Duodenal mucosa (tissue), 2 donors: ENCODE data around the gene NSMCE1.
A peak's percentile ranks its signal among the peaks of the same experiment; 100 is the strongest.

Experiments
- H3K27ac ChIP-seq: one replicate; pipeline ENCODE4 v1.7.0; 2013; ENCODE audit warnings: low read depth, low read length
- H3K27me3 ChIP-seq, 2 donors: one replicate each; pipeline ENCODE4 v1.7.0; 2013; ENCODE audit warnings: low read length in 2 of 2, control low read depth in 1 of 2; ENCODE audit not compliant: insufficient read depth in 2 of 2, control insufficient read depth in 1 of 2
- H3K36me3 ChIP-seq, 2 donors: one replicate each; pipeline ENCODE4 v1.7.0; 2013; ENCODE audit warnings: low read length in 2 of 2, control low read depth in 1 of 2; ENCODE audit not compliant: insufficient read depth in 2 of 2, control insufficient read depth in 1 of 2
- H3K4me1 ChIP-seq, 2 donors: one replicate each; pipeline ENCODE4 v1.7.0; 2013; ENCODE audit warnings: low read length in 2 of 2, control low read depth in 1 of 2; ENCODE audit not compliant: insufficient read depth in 2 of 2, control insufficient read depth in 1 of 2
- H3K4me3 ChIP-seq, 2 donors: one replicate each; pipeline ENCODE4 v1.7.0; 2013; ENCODE audit warnings: low read length in 2 of 2, low read depth in 1 of 2
- H3K9ac ChIP-seq, 2 donors: one replicate each; pipeline ENCODE4 v1.7.0; 2013; ENCODE audit warnings: low read length in 2 of 2, low read depth in 1 of 2
- H3K9me3 ChIP-seq, 2 donors: one replicate each; pipeline ENCODE4 v1.7.0; 2013; ENCODE audit warnings: low read length in 2 of 2, control low read depth in 1 of 2; ENCODE audit not compliant: control insufficient read depth in 1 of 2

NSMCE1 gene

DNA sequence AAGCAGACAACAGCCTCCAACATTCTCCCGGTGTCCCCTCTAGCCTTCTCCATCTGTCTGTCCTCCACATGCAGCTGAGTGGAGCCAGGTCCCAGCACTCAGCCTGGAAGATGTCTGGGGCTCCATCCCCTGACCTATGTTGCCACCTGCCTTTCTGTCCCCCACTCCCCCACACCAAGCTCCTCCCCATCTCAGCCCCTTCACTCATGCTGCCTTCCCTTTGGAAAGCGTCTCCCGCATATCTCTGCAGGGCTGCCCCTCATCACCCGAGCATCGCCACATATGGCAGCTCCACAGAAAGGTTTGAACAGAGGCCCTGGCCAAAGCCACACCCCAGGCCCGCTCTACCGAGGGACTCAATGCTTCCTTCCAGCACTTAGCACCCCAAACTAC is 24.2 kb downstream of the NSMCE1 start:
- Histone ChIP-seq H3K36me3 (no peaks in the 10 kb centered on the region), H3K27me3 (no peaks in the 10 kb centered on the region), H3K27ac (no peak overlapping the region), H3K9ac (no peak overlapping the region), H3K4me1 (peaks cover 22 to 30% of the 10 kb centered on the region in 2 donors), H3K9me3 (no peaks in the 10 kb centered on the region), H3K4me3 (no peak overlapping the region)

DNA sequence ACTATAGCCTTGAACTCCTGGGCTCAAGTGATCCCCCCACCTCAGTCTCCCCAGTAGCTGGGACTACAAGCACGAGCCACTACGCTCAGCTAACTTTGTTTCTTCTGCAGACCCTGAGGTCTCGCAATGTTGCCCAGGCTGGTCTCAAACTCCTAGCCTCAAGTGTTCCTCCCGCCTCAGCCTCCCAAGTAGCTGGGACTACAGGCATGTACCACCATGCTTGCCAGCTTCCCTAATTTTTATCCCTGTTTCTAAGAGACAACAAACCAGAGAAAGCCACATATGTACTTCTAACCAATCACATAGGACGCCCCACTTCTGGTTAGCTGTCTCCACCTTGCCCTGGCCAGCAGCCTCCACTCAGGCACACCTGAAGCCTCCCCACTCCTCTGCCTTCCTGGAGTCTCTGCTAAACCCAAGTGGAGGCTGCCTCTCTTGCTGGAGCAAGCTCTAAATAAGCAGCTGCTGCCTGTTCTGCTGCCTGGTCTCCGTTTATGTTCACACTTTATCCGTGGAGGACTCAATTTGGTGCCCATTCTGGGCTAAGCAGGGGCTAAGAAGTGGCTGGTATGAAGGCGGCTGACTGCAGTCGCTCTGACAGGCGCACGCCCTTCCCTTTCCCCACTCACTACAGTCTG is 24.7 kb downstream of the NSMCE1 start:
- H3K9ac ChIP-seq: no peak overlapping the region
- no peaks in the 10 kb centered on the region for H3K27me3 ChIP-seq
- no peak overlapping the region for H3K27ac ChIP-seq
- no peaks in the 10 kb centered on the region for H3K36me3 ChIP-seq
- peaks cover 22 to 30% of the 10 kb centered on the region in 2 donors for H3K4me1 ChIP-seq
- H3K4me3 ChIP-seq: no peak overlapping the region
- H3K9me3 ChIP-seq: no peaks in the 10 kb centered on the region

DNA sequence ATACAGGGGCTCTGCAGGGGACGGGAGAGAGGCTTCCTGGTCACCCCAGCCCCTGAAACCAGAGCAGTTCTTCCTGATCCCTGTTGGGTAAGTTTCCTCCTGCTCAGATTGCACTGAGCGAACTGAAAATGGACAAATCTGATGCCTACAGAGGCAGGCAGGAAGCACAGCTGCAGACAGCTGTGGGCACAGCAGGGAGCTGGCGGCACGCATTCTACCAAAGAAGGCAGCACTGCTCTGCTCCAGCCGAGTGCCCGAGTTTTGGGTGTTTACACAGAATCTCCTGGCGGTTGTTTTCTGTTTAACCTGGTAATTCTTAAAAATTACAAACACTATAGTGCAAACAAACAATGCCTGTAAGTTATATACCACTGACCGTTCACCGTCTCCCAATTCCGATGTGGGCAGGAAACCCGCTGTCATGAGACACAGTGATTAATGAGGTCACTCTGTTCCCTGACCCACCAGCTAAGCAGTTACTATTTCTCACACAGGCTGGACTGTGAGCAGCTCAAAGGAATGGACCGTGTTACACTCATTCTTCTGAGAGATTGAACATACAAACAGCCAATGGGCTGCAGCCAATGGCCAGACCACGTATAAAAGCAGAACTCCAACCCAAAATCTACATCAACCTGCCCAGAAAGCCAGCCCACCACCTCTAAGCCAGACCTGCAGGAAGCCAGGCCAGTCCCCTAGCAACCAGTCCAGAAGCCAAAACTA is 25.5 kb downstream of the NSMCE1 start:
- Histone ChIP-seq H3K27me3 (no peaks in the 10 kb centered on the region), H3K36me3 (no peaks in the 10 kb centered on the region), H3K27ac (peak overlapping the region; percentile 37), H3K4me1 (peaks cover 28 to 36% of the 10 kb centered on the region in 2 donors), H3K9me3 (no peaks in the 10 kb centered on the region), H3K9ac (peak overlapping the region; percentile 22 to 53), H3K4me3 (peak overlapping the region in 1 of 2 donors; percentile 22)

DNA sequence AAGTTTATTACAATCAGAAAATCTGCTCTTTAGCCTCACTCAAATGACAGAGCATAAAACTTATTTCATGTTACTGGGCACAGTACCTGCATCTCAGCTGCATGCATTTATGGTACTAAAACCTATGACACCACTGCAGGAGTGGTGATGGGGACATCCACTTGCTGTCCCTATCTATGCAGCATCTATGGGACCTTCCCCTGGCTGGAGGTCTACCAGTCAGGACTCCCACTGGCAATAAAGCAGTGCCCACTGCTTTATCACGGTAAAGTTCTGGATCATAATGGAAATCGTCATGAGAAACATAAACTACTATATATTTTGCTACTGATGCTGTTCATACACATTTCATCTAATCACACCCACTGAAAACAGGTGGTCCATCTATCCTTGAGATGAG is 26.2 kb downstream of the NSMCE1 start:
- peak overlapping the region; percentile 37 for H3K27ac ChIP-seq
- peaks cover 34 to 43% of the 10 kb centered on the region in 2 donors for H3K4me1 ChIP-seq
- H3K4me3 ChIP-seq: no peak overlapping the region
- no peaks in the 10 kb centered on the region for H3K27me3 ChIP-seq
- H3K9ac ChIP-seq: peak overlapping the region; percentile 22 to 53
- no peaks in the 10 kb centered on the region for H3K9me3 ChIP-seq
- H3K36me3 ChIP-seq: no peaks in the 10 kb centered on the region

DNA sequence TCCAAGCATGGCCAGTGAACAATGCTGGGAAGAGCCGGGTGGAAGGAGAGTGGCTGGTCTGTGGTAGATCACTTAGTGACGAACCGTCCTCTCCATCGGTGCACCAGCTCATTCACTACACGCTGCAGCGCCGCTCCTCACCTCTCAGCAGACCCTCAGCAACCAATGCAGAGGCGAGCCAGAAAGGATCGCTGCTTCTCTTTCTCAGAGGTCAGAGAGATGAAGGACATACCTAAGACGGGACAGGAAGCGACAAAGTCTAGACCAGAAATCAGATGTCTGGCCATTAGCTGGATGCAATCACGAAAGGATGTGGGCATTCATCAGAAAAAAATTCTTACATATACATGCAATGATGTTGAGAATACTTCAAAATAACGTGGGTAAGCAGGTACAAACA is 26.9 kb downstream of the NSMCE1 start:
- no peaks in the 10 kb centered on the region for H3K27me3 ChIP-seq
- no peak overlapping the region for H3K27ac ChIP-seq
- H3K9ac ChIP-seq: no peak overlapping the region
- H3K36me3 ChIP-seq: no peaks in the 10 kb centered on the region
- peaks cover 41 to 49% of the 10 kb centered on the region in 2 donors for H3K4me1 ChIP-seq
- no peaks in the 10 kb centered on the region for H3K9me3 ChIP-seq
- H3K4me3 ChIP-seq: no peak overlapping the region

DNA sequence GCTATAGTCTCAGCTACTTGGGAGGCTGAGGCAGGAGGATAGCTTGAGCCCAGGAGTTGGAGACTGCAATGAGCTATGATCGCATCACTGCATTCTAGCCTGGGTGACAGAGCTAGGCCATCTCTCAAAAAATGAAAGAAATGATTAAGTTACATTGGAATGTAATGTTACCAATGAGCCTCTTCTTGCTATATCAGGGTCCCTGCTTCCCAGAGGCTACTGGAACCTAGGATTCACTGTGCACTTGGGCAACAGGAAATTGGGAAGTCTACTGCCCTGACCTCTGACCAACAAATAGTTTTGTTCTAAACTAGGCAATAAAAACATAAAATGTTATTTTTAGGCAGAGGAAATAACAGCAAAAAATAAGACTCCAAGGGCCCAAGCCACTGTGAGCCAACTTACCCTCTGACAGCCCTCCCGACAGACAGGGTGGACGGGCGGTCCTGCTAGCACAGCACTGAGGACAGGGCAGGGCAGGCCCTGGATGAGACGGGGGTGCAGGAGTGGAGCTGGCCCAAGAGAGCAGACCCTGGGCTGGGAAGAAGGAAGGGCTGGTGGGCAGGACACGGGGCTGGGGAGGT is 27.5 kb downstream of the NSMCE1 start:
- no peaks in the 10 kb centered on the region for H3K36me3 ChIP-seq
- H3K27ac ChIP-seq: no peak overlapping the region
- H3K27me3 ChIP-seq: no peaks in the 10 kb centered on the region
- H3K4me3 ChIP-seq: no peak overlapping the region
- no peaks in the 10 kb centered on the region for H3K9me3 ChIP-seq
- H3K9ac ChIP-seq: no peak overlapping the region
- H3K4me1 ChIP-seq: peaks cover 43 to 51% of the 10 kb centered on the region in 2 donors

DNA sequence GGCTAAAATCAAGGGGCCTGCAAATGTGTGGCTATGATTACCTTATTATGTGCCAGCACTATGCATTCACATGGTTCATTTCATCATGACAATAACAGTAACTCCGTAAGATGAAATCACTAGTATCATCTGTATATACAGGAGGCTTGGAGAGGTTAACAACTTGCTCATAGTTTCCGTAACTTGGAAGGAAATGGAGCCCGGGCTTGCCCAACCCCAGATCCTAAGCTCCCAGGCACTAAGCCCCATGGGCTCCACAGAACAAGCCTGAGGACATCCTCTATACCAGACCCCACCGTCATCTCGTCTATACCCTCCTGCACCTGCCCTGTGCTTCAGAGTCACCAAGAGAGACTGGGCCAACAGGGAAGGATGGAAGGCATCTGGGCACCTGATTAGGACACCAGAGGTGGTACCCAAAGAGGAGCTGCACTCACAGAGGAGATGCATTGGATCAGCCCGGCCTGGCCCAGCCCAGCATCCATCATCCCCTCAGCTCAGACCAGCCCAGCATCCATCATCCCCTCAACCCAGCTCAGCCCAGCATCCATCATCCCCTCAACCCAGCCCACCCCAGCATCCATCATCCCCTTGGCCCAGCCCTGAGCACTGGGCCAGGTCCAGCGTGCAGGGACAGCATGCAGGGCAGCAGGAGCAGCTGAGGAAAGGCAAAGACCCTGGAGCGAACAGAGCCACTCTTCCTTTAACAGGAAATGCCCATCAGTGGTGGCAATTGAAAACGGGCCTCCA is 28.5 kb downstream of the NSMCE1 start:
- Histone ChIP-seq H3K27ac (no peak overlapping the region), H3K4me3 (no peak overlapping the region), H3K9ac (no peak overlapping the region), H3K4me1 (peaks cover 45 to 60% of the 10 kb centered on the region in 2 donors), H3K9me3 (no peaks in the 10 kb centered on the region), H3K36me3 (no peaks in the 10 kb centered on the region), H3K27me3 (no peaks in the 10 kb centered on the region)

DNA sequence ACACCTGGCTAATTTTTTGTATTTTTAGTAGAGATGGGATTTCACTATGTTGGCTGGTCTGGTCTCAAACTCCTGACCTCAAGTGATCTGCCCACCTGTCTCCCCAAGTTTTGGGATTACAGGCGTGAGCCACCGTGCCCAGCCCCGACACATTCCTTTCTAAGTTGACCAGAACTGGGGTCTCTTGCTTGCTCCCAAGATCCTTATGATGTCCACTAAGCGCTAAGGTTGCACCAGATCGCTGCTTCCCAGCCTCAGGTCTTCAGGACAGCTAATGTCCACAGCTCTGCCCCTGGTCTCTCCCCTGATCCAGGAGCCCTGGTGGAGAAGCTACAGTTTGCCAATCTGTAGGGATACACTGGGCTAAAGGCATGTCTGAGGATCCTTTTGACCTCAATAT is 29.5 kb downstream of the NSMCE1 start:
- H3K27ac ChIP-seq: no peak overlapping the region
- no peaks in the 10 kb centered on the region for H3K9me3 ChIP-seq
- H3K4me1 ChIP-seq: peaks cover 46 to 57% of the 10 kb centered on the region in 2 donors

DNA sequence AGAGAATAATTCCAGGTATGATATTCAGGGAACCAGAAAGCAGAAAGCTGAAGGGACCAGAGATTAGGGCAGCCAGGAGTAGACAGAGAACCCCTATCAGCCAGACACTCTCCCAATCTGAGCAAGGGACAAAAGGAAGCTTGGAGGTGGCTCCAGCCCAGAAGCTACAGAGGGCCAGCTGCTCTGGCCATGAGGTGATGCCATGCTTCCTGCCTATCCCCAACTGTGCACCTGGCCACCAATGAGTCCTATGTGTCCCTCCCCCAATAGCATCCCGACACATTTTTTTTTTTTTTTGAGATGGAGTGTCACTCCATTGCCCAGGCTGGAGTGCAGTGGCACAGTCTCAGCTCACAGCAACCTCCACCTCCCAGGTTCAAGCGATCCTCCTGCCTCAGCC is 30.0 kb downstream of the NSMCE1 start:
- Histone ChIP-seq H3K36me3 (peaks cover 0 to 6% of the 10 kb centered on the region in 2 donors), H3K4me1 (peaks cover 46 to 57% of the 10 kb centered on the region in 2 donors), H3K9me3 (no peaks in the 10 kb centered on the region), H3K27ac (peak overlapping the region; percentile 65), H3K4me3 (no peak overlapping the region), H3K9ac (no peak overlapping the region), H3K27me3 (no peaks in the 10 kb centered on the region)

More for the DNA sequence above, 29.5 kb downstream of the NSMCE1 start:
- Histone ChIP-seq H3K36me3 (peaks cover 0 to 1% of the 10 kb centered on the region in 2 donors), H3K27me3 (no peaks in the 10 kb centered on the region), H3K9ac (no peak overlapping the region), H3K4me3 (no peak overlapping the region)
